Thyroid gland (tissue), 4 donors: ENCODE measurements around the gene TESPA1.

Source experiments
- CTCF ChIP-seq, 6 experiments: fragments of 200-600 bp in 3 of 6; fragments of 450-650 bp in 3 of 6; sonication (generic) in 3 of 6; IDR thresholded peaks; one replicate each; pipeline ENCODE4 v1.5.1; 2016 to 2019; ENCODE audit warnings: antibody characterized with exemption in 6 of 6, mild to moderate bottlenecking in 2 of 6, inconsistent platforms in 1 of 6, moderate library complexity in 1 of 6
- POLR2A ChIP-seq, 2 donors: fragments of 450-650 bp; IDR thresholded peaks; one replicate each; pipeline ENCODE4 v1.6.1; 2017; ENCODE audit warnings: antibody characterized with exemption in 2 of 2, mild to moderate bottlenecking in 2 of 2, moderate library complexity in 1 of 2

GRCh38 chr12:54934419-54934818, 50.1 kb downstream of the TESPA1 start:
- TF ChIP-seq CTCF (IDR thresholded peaks at IDR 0.05) (no peak), POLR2A (IDR thresholded peaks at IDR 0.05) (no peak)
